ENCODE data around the gene CHKA.

Gene CHKA

DNA sequence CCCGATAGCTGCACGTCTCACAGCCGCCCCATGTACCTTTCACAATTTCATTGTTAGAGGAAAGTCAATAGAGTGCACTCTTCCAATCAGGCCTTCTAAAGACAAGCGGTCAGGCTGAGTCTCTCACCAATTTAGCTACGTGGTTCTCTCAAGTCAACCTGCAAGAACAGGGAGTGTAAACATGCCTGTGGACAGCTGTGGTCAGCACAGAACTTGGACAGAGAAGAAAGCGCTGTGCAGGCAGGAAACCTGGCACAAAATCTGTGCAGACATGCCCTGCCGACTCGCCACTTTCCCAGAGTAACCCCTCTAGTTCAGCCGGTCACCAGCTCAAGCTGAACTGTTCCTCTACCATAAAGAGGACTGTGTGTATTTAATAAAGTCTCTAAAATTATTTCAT lies 39.5 kb downstream of the CHKA start:
- H3K4me3 ChIP-seq (ENCODE audit: low read depth, low read length), result no peak overlapping the region
- no peak for DNase-seq (ENCODE audit: low read depth)

DNA sequence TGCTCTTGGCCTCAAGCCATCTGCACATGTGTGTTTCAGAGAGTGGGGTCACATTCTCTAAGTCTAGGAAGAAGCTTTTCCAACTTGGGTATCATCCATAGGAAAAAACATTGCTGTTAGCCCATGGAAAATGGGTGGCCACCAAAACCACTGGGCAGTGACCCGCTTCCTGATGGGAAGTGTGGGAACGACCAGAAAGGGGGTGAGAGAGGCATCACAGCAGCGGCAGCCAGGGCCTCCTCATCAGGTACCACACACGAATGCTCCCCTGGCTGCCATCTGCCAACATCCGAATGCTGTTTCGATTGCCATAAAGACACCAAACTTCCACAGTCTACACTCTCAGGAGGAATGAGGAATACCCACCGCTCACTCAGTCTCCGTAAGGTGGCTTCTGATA lies 40.3 kb downstream of the CHKA start:
- H3K4me3 ChIP-seq (ENCODE audit: low read depth, low read length), result no peak overlapping the region
- DNase-seq (ENCODE audit: low read depth), result no peak

DNA sequence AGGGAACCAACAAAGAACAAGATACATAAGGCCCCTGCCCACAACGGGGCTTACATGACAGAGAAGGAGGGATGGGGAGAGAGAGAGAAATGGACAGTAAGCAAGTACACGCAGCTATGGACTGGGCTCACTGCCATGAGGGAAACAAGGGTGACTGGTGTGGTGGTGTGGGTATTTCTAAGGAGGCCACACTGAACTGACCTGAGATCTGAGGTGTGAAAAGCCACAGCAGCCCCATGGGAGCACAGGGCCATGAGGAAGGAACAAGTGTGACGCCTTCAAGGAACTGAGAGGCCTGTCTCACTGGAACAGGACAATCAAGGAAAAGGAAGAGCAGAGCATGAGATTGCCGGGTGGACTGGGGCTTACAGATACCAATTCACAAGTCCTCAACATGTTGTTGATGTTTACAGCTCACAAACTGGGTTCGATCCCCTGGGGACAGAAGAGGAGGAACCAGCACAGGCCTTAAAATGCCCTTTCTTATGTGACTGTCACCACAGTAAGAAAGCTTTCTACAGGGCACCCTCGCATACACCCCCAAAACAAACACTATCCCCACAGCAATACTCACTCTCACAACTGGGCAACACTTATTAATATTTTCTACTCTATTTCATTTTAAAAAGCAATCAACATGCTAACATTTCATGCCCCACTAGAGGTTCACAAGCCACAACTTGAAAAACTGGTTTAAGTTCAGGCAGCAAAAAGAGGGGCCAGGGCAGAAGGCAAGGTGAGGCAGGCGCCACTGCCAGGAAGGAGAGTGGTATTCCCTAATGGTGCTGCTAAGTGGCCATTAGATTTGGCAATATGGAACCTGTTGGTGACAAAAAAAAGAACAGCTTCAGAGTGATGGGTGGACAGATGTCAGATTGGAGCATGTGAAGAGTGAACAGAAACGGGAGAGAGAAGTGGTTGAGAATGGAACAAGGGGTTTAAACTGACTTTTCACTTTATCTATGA lies 43.3 kb downstream of the CHKA start:
- no peak for DNase-seq (ENCODE audit: low read depth)
- no peak overlapping the region for H3K4me3 ChIP-seq (ENCODE audit: low read depth, low read length)

DNA sequence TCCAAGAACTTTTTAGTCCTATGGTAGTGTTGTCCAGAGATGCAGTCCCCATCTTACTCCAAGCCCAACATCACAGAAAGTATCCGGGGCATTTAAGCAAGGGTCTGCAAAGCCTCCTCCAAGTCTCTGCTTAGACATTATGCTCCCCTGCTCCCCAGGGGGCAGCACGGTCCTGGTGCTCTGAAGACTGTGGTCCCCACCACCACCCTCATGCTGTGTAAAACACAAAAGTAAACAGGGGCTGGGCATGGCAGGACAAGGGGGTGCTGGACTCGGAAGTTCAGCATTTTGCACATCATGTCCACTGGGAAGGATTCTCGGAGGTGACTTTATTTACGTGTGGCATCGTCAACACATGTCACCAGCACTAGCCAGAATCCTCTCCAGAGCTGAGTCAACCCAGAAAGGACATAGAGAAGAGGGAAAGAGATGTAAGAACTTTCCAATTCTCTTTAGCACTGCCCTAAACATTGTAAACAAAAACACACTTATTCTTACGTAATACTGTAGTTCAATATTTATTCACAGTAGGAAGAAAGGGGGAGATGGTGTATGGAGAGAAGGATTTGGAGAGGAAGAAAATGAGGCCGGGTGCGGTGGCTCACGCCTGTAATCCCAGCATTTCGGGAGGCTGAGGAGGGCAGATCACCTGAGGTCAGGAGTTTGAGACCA lies 44.7 kb downstream of the CHKA start:
- DNase-seq (ENCODE audit: low read depth), result no peak
- H3K4me3 ChIP-seq (ENCODE audit: low read depth, low read length), result no peak overlapping the region

DNA sequence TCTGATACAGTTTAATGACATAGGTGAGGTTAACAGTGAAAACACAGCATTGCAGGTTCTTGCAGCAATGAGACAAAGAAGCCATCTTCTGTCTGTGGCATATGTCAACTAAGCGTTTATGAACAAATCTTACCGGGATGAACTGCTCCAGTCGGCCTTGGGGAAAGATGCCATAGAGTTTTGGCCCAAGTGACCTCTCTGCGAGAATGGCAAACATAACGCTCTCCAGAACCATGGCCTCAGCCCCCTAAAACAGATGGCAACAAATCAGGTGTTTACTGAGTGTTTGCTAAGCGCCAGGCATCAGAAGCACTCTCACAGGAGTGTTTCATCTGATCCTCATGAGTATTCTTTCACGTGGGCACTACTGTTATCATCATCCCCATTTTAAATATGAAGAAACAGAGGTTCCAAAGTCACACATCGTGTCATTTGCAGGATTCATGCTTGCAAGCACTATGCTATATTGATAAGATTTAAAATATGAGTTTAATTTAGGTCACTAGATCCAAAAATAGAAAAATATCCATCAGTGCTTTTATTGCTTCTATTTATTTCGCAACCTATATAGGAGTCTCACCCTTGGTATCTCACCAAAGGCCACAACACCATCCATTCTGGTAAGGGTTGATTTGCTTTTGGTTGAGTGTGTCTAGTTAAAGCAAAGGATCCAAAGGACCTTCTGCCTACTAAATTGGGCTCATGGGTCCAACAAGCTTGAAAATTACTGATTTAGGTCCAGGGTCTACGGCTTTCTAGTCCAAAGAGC lies 46.4 kb downstream of the CHKA start:
- no peak for DNase-seq (ENCODE audit: low read depth)
- H3K4me3 ChIP-seq (ENCODE audit: low read depth, low read length), result no peak overlapping the region

DNA sequence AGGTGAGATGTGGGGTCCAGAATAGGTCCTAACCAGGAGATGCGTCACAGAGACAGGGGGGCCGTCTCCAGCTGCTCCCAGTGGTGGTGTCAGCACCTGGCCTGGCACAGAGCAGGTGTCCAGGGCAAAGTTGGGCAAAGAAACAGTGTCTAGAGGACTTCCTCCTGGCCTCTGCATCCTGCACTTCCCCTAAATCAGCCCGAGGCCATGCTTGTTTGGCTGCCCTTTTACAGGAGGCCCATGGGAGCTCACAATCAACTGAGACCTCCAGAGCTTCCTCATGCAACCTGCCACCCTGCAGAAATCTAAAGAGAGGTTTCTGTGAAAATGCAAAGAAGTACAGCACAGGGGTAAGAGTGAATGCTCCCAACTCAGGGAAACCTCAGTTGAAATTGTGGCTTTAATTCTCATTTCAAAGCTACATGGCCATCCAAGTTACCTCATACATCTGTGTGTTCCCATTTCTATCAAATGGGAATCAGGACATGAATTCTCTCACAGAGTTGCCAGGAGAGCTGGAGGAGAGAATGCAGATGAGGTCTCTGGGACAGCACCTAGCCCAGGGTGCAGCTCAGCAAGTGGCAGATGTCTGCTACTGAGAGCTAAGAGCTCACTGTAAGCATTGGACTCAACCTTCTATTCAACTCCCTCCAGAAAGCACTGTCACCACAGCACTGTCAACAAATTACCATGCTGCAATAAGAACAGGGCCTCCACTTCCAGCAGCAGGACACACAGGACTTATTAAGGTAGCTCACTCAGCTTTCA lies 49.7 kb downstream of the CHKA start:
- DNase-seq (ENCODE audit: low read depth), result no peak
- no peak overlapping the region for H3K4me3 ChIP-seq (ENCODE audit: low read depth, low read length)

DNA sequence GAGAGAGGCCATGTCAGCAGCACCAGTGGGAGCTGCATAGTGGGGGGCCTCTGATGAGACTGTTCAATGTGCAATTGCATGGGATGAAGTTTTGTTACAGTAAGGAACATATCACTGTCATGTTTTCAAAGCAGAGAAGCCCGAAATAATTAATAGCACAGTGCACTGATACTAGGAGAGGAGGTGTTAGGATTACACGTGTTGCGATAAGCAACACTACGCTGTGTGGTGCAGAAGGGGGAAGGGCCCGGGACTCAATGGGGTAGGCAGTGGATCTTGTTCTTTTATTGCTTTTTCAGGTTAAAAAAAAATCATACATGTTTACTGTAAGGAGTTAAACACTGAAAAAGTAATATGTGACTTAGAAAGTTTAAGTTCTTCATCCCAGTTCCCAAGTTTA lies 53.2 kb downstream of the CHKA start:
- H3K4me3 ChIP-seq (ENCODE audit: low read depth, low read length), result no peak overlapping the region
- DNase-seq (ENCODE audit: low read depth), result no peak

DNA sequence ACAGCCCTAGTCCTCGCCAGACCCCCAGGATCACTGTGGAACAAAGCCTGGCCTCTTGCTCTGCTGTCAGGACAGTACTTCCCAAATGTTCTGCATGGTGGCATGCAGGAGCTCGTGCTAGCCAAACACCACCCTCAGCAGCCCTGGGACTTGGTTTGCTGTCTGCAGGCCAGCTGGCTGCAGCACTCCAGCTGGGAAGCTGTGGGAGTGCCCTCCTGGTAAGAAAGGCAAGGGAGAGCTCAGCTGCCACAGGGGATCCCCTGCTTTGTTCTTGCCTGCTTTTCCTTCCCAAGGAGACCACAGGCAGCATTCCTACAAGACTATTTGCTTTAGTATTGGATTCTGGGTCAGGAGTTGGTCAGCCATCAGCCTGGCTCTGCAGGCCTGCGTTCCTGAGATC lies 54.4 kb downstream of the CHKA start:
- DNase-seq (ENCODE audit: low read depth), result no peak
- H3K4me3 ChIP-seq (ENCODE audit: low read depth, low read length), result no peak overlapping the region

DNA sequence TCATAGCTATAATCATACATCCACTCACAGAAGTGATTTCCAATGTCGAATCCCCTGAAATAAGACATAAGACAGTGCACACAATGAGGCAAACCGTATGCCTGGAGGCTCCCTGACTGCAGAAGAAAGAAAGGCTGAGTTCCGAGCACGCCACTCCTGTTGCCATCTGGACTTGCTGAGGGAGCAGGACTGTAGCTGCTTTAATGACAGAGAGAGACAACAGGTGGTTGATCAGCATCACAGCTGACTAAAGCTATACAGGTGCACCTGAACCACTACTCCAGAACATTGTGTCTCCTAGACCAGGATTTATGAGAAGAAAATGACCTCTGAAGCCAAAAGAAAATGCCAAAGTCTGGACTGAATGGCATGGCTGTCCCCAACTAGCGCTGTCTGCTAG lies 55.3 kb downstream of the CHKA start:
- no peak overlapping the region for H3K4me3 ChIP-seq (ENCODE audit: low read depth, low read length)
- DNase-seq (ENCODE audit: low read depth), result no peak

DNA sequence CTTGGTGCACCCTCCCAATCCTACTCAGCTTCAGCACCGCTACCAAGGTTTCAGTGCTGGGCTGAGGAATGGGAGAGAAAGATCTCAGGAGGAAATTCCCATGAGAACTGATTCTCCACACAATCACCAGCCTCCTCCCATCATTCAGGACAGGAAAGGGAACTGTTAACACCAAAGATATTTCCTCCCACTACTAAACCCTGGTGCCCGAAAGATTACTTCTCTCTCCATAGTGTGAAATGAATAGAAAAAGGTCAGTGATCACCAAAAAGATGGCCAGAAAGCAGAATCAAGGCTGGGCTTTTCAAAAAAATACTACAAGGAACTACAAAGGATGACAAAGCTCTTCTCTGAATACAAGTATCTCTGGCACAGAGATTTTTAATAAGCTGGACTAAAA lies 56.3 kb downstream of the CHKA start:
- no peak for DNase-seq (ENCODE audit: low read depth)
- H3K4me3 ChIP-seq (ENCODE audit: low read depth, low read length), result no peak overlapping the region

DNA sequence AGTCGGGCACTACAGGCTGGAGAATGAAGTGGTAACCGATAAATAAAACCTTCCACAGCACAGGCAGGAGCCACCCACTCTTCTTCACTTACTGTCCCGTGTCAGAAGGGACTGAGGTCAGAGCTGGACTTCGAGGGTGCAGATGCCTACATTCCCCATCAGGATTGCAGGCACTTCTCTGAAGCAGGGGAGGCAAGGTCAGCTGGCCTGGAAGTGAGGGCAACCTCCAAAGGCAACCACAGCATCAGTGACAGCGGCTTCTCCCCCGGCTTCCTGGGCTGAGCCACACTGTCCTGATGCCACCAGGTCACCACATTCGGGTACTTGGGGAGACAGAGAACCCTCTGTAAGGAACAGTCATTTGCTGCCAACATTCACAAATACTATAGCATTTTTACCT lies 59.7 kb downstream of the CHKA start:
- DNase-seq (ENCODE audit: low read depth), result no peak
- no peak overlapping the region for H3K4me3 ChIP-seq (ENCODE audit: low read depth, low read length)

DNA sequence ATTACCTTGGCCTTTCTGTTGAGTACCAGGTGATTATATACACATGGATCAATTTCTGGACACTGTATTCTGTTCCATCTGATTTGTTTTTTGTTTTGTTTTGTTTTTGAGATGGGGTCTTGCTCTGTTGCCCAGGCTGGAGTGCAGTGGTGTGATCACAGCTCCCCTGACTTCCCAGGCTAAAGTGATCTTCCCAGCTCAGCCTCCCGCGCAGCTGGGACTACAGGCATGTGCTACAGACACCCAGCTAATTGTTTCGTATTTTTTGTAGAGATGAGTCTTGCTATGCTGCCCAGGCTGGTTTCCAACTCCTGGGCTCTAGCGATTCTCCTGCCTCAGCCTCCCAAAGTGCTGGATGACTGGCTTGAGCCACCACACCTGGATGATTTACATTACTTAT lies 63.4 kb downstream of the CHKA start:
- DNase-seq (ENCODE audit: low read depth), result no peak
- no peak overlapping the region for H3K4me3 ChIP-seq (ENCODE audit: low read depth, low read length)

DNA sequence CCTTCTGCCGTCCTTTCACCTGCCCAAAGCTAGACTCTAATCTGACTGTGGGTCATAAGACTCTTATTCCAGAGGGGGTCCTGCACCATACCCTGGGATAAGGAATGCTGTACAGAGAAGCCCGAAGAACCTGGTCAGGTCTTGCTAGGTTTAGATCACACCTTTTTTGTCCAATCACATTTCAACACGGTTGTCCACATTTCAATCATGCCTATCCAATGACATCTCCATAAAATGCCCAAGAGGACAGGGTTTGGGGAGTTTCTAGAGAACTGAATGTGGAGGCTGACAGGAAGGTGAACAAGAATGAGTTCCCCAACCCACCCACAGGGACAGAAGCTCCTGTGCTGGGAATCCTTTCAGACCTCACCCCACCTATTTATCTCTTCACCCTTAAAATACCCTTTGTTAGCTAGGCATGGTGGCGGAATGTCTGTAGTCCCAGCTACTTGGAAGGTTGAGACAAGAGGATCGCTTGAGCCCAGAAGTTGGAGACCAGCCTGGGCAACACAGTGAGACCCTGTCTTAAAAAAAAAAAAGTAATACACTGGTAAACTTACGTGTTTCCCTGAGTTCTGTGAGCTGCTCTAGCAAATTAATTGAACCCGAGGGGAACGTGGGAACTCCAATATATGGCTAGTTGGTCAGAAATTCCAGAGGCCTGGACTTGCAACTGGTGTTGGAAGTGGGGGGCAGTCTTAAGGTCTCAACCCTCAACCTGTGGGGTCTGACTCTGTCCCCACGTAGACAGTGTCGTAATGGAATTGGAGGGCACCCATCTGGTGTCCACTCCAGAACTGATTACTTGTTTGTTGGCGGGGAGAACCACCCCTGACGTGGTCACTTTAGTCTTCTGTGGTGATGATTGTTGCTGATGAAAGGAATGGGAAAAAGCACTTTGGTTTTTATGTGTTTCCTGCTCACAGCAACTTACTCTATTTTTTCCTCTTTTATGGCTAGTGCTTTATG lies 64.6 kb downstream of the CHKA start:
- H3K4me3 ChIP-seq (ENCODE audit: low read depth, low read length), result no peak overlapping the region
- DNase-seq (ENCODE audit: low read depth), result no peak

DNA sequence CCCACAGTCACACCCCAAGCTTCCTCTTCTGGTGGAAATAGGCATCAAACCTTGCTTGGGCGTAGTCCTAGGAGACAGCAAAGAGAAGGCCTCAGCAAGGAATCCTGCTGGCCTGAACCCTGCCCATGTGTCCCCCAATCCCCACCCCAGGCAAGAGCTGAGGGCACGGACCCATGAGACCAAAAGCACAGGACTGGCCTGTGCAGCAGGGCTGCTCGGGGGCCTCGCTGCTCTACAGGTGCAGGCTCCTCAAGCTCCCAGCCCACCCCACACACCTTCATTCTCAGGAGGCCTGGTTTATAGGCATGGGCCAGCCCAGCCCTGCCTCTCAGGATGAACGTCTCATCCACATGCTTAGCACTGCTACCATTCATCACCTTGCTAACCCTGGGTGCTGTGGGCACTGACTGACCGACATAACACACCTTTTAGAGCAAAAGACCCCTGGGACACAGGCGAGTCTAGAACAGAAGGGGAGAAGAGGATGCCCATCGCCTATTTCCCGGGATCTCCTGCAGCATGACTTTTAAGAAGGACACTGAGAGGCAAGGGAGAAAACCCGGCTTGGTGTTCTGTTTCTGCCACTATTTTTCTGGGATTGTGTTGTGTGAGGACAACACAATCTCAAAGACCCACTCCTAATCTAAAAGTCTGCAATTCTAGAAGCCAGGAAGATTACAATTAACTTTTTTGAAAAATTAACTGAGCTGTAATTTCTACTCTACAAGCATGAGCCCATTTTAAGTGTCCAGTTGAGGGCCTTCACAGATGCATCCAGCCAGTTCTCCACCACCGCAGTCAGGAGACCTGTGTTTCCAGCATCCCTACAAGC lies 67.0 kb downstream of the CHKA start:
- no peak overlapping the region for H3K4me3 ChIP-seq (ENCODE audit: low read depth, low read length)
- no peak for DNase-seq (ENCODE audit: low read depth)

DNA sequence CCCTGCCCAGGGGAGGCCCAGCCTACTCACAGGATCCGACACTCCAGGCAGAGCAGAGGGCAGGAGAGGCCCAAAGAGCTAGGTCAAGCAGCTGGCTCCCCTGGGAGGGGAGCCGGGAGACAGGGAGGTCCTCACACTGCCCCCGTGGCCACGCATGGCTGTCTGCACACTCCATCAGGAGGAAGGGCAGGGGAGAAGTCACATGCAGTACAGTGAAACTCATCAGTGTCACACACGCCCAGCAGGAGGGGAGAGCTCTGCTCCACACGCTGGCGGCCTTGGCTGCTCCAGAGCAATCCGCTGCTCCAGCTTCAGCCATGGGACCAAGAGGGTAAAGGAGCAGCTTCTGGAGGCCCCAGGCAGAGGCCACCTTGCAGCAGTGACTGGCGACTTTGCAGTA lies 68.1 kb downstream of the CHKA start:
- no peak for DNase-seq (ENCODE audit: low read depth)
- no peak overlapping the region for H3K4me3 ChIP-seq (ENCODE audit: low read depth, low read length)

DNA sequence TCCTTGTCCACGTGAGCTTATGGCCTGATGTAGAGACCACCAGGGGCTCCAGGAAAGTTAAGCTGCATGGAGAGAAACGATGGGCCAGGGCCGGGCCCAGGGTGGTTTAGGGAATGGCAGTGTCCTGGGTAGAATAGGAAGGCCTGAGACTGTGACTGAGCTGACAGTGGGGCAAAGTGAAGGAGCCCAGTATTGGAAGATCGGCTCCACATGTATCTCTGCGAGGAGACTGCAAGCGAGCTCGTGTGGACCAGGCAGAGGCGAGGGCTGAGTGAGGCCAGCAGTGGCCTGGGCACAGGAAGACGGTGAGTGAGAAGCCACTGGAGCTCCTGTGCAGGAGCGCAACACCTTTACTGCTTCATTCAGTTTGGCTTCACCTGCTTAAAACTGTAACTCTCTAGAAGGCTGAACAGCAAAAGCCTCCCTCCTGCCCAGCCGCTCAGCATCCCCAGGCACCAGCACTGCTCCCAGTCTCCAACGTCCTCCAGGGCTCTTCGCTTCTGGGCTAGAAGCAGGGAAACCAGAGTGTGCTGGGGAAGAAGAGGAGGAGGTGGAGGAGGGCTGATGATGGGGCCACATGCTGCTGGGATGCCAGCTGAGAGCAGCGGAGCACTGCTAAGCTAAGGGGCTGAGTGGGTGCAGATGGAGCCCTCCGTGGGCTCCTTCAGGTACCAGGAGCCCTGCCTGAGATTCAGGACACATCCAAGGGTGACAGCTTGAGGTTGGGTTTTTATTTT lies 68.9 kb downstream of the CHKA start:
- H3K4me3 ChIP-seq (ENCODE audit: low read depth, low read length), result no peak overlapping the region
- no peak for DNase-seq (ENCODE audit: low read depth)

All from skeletal muscle cell (primary cell).